Measurements from ENCODE around the gene ABCF1. TPM values are rescaled to one million over a fixed set of nuclear protein-coding genes. Genes with fewer than 3 reads are reported as not detected.

Gene ABCF1
- total RNA-seq, 3 donors from 2014 or later: 43.0 to 56.0 (median 45.8) TPM

GRCh38 chr6:30625511-30625910 lies 54.3 kb downstream of the ABCF1 start:
- Histone ChIP-seq H3K4me1 (ENCODE audit: low read depth) (peaks cover 5% of the 10 kb centered on the region), H3K36me3 (ENCODE audit: low read depth) (peaks cover 18% of the 10 kb centered on the region), H3K9me3 (no peaks in the 10 kb centered on the region), H3K4me3 (no peak overlapping the region)
- no peak for ATAC-seq
- DNase-seq: no peak
- intact Hi-C loops (cut with DNase I, micrococcal nuclease): no loop called here
- TF ChIP-seq, protein P1, sequence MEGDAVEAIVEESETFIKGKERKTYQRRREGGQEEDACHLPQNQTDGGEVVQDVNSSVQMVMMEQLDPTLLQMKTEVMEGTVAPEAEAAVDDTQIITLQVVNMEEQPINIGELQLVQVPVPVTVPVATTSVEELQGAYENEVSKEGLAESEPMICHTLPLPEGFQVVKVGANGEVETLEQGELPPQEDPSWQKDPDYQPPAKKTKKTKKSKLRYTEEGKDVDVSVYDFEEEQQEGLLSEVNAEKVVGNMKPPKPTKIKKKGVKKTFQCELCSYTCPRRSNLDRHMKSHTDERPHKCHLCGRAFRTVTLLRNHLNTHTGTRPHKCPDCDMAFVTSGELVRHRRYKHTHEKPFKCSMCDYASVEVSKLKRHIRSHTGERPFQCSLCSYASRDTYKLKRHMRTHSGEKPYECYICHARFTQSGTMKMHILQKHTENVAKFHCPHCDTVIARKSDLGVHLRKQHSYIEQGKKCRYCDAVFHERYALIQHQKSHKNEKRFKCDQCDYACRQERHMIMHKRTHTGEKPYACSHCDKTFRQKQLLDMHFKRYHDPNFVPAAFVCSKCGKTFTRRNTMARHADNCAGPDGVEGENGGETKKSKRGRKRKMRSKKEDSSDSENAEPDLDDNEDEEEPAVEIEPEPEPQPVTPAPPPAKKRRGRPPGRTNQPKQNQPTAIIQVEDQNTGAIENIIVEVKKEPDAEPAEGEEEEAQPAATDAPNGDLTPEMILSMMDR (IDR thresholded peaks at IDR 0.05): no peak

DNA sequence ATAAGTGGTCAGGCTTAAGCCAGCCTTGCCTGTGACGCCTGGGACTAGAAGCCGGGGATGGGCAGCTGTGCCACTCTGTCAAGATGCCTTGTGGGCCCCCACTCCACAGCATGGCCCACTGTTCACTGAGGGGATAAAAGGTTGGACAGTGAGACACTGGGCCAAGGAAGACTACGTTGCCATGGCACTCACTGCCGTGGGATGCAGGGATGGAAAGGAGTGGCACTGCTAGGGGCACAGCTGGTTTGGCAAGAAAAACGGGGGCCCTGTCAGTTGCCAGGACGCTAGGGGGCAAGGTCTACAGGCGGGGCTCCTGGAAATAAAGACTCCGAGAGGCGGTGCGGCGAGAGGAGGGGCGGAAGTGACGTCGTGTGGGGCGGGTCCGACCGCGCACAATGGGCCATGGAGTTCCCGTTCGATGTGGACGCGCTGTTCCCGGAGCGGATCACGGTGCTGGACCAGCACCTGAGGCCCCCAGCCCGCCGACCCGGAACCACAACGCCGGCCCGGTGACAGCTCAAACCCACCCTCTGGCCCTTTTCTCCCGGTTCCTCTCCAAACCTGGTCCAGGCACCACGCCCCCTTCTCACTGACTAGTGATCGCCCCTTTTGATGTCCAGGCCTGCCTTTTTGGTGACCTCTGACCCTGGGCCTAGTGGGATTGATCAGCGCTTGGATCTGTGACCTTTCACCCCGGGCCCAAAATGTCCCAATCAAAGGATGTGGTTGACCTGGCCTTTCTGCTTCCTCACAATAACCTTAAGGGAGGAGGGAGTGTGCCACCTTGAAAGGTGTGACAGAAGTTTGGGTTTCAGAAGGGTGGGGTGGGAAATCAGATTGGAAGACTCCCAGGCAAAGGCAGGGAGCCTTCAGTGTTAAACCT lies 55.5 kb downstream of the ABCF1 start, which contains the start of gene ATAT1:
Gene ATAT1, plus strand, starts transcription at position 391 of the 883 bp plus-strand sequence.
- H3K4me3 ChIP-seq: peak within 1 kb of the TSS; percentile 27
- ATAC-seq (peak; percentile 100), DNase-seq (peak; percentile 95 to 97 (median 96))
- peaks cover 15% of the 10 kb centered on the region for H3K36me3 ChIP-seq (ENCODE audit: low read depth)
- TF ChIP-seq, protein P1 (IDR thresholded peaks at IDR 0.05): peak; percentile 15
- H3K9me3 ChIP-seq: no peaks in the 10 kb centered on the region
- H3K4me1 ChIP-seq (ENCODE audit: low read depth): peaks cover 5% of the 10 kb centered on the region
- intact Hi-C loops (cut with DNase I, micrococcal nuclease): no loop called here

- Histone ChIP-seq H3K4me3 (no peak overlapping the region), H3K36me3 (ENCODE audit: low read depth) (no peaks in the 10 kb centered on the region), H3K9me3 (no peaks in the 10 kb centered on the region), H3K4me1 (ENCODE audit: low read depth) (peaks cover 3% of the 10 kb centered on the region)
- TF ChIP-seq, protein P1 (IDR thresholded peaks at IDR 0.05): no peak
- intact Hi-C loops (cut with DNase I, micrococcal nuclease): no loop called here
- no peak for ATAC-seq
- no peak for DNase-seq
These were observed 64.6 kb downstream of the ABCF1 start for GRCh38 chr6:30635834-30636233.

- peak; percentile 13 for ATAC-seq
- intact Hi-C loops (cut with DNase I, micrococcal nuclease): no loop called here
- Histone ChIP-seq H3K36me3 (ENCODE audit: low read depth) (no peaks in the 10 kb centered on the region), H3K4me1 (ENCODE audit: low read depth) (peaks cover 7% of the 10 kb centered on the region), H3K4me3 (no peak overlapping the region), H3K9me3 (no peaks in the 10 kb centered on the region)
- TF ChIP-seq, protein P1 (IDR thresholded peaks at IDR 0.05): no peak
- DNase-seq: no peak
These were observed 69.2 kb downstream of the ABCF1 start for GRCh38 chr6:30640481-30640880.

DNA sequence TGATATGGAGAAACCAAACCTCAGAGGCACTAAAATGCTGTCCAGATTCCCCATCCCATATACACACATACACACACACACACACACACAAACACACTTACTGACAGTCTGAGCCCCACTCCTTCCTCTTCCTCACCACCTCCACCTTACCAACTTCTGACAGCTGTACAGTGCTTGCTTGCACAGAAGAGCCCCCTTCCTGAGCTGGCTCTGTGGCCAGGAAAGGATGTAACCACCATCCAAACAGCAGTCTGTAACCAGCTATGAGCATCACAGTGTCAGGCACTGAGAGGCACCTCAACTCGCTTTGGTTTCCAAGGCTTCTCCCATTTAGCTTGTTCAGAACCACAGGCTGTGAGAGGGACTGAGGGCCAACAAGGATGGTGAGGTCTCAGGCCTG lies 69.8 kb downstream of the ABCF1 start:
- ATAC-seq: no peak
- peaks cover 9% of the 10 kb centered on the region for H3K4me1 ChIP-seq (ENCODE audit: low read depth)
- H3K9me3 ChIP-seq: no peaks in the 10 kb centered on the region
- intact Hi-C loops (cut with DNase I, micrococcal nuclease): no loop called here
- no peak overlapping the region for H3K4me3 ChIP-seq
- no peaks in the 10 kb centered on the region for H3K36me3 ChIP-seq (ENCODE audit: low read depth)
- TF ChIP-seq, protein P1 (IDR thresholded peaks at IDR 0.05): no peak
- no peak for DNase-seq

Small RNA genes within 50 kb of the gene (microRNA-seq; reads per million reads assigned to microRNA genes)
- gene MIR877: 67.1 reads per million, percentile 57 among the genes with 10 or more reads in this experiment

Other genes starting within 250 kb of the ABCF1 start
- gene TRIM39, start 244.5 kb upstream of the ABCF1 start, total RNA-seq: 10 to 100 TPM in 2 of 3 donors, 1 to 10 TPM in 1; 9.5 to 16.2 (median 10.4) TPM
- gene RPP21, start 226.3 kb upstream of the ABCF1 start, total RNA-seq: 10 to 100 TPM; 34.9 to 66.8 (median 35.1) TPM
- 100 to 1,000 TPM; 316 to 631 (median 383) TPM for gene HLA-E, start 81.9 kb upstream of the ABCF1 start, total RNA-seq
- gene GNL1, start 15.0 kb upstream of the ABCF1 start, total RNA-seq: 10 to 100 TPM; 37.8 to 48.1 (median 45.9) TPM
- 1 to 10 TPM; 4.6 to 9.7 (median 5.9) TPM for gene PRR3, start 14.1 kb upstream of the ABCF1 start, total RNA-seq
- gene PPP1R10, start 45.8 kb downstream of the ABCF1 start, total RNA-seq: 10 to 100 TPM; 68.5 to 80.3 (median 79.2) TPM
- gene MRPS18B, start 46.4 kb downstream of the ABCF1 start, total RNA-seq: 10 to 100 TPM; 38.2 to 63.7 (median 51.1) TPM
- gene ATAT1, start 55.4 kb downstream of the ABCF1 start, total RNA-seq: 10 to 100 TPM; 10.6 to 18.4 (median 12.7) TPM
- gene C6orf136, start 75.7 kb downstream of the ABCF1 start, total RNA-seq: 10 to 100 TPM; 46.5 to 88.8 (median 61.8) TPM
- gene DHX16, start 101.6 kb downstream of the ABCF1 start, total RNA-seq: 10 to 100 TPM; 31.0 to 36.2 (median 36.0) TPM
- 10 to 100 TPM in 2 of 3 donors, 1 to 10 TPM in 1; 8.6 to 55.1 (median 22.1) TPM for gene PPP1R18, start 115.2 kb downstream of the ABCF1 start, total RNA-seq
- 10 to 100 TPM in 1 of 3 donors, 1 to 10 TPM in 2; 4.3 to 10.2 (median 6.1) TPM for gene NRM, start 119.5 kb downstream of the ABCF1 start, total RNA-seq
- 10 to 100 TPM; 15.2 to 34.3 (median 29.5) TPM for gene MDC1, start 145.8 kb downstream of the ABCF1 start, total RNA-seq
- 100 to 1,000 TPM; 113 to 328 (median 307) TPM for gene TUBB, start 148.9 kb downstream of the ABCF1 start, total RNA-seq
- 100 to 1,000 TPM; 133 to 175 (median 152) TPM for gene FLOT1, start 171.2 kb downstream of the ABCF1 start, total RNA-seq
- gene IER3, start 173.1 kb downstream of the ABCF1 start, total RNA-seq: 100 to 1,000 TPM in 1 of 3 donors, 10 to 100 TPM in 2; 64.0 to 183 (median 67.6) TPM